GM10248 (cell line): ENCODE results near the gene FGF14.

ENCODE experiments used
- CTCF ChIA-PET: fragments of 300-600 bp; sonication (Branson Sonifier 250); formaldehyde crosslinking; extraction: SDS; loops from one replicate; lab custom pipeline; 2021; ENCODE audit warnings: antibody characterized with exemption; lab: Yijun Ruan, JAX
- POLR2A ChIA-PET: fragments of 350-650 bp; sonication (Branson Sonifier 250); formaldehyde crosslinking; extraction: SDS; loops from one replicate; lab custom pipeline; 2020; ENCODE audit warnings: antibody characterized with exemption; lab: Yijun Ruan, JAX
- DNase-seq: peaks from one replicate; pipeline ENCODE4 v3.0.0; 2012; ENCODE audit errors: extremely low spot score
- CTCF ChIP-seq: IDR thresholded peaks from 2 replicates; pipeline ENCODE4 v1.5.1; 2012; ENCODE audit warnings: mild to moderate bottlenecking, low read depth; ENCODE audit errors: extremely low read depth, missing control alignments, control extremely low read depth

Gene FGF14

GRCh38 chr13:102261809-102262208 is 140.0 kb downstream of the FGF14 start:
- POLR2A ChIA-PET = no interaction called here
- TF ChIP-seq CTCF = no peak
- DNase-seq = no peak
- CTCF ChIA-PET = interaction anchor here (1.2 kb wide), 1 partner anchor 10 kb away, joined by 3 read pairs; no protein-coding TSS in a partner anchor

- TF ChIP-seq CTCF = no peak
- POLR2A ChIA-PET = no interaction called here
- no peak for DNase-seq
- CTCF ChIA-PET = interaction anchor here (1.2 kb wide), 1 partner anchor 10 kb away, joined by 3 read pairs; no protein-coding TSS in a partner anchor
Measured at GRCh38 chr13:102261316-102261715, 140.5 kb downstream of the FGF14 start.

- POLR2A ChIA-PET = no interaction called here
- TF ChIP-seq CTCF = no peak
- no peak for DNase-seq
- CTCF ChIA-PET = no interaction called here
Measured at GRCh38 chr13:102260256-102260655, 141.6 kb downstream of the FGF14 start.

- no peak for TF ChIP-seq CTCF
- POLR2A ChIA-PET = no interaction called here
- CTCF ChIA-PET = interaction anchor here (2.0 kb wide), 1 partner anchor 17 kb away, joined by 4 read pairs; no protein-coding TSS in a partner anchor
- no peak for DNase-seq
Measured at GRCh38 chr13:102255409-102255808, 146.4 kb downstream of the FGF14 start.

- POLR2A ChIA-PET = no interaction called here
- no peak for TF ChIP-seq CTCF
- CTCF ChIA-PET = interaction anchor here (0.6 to 0.8 kb wide), 2 partner anchors 12 to 128 kb away, joined by 3 read pairs; no protein-coding TSS in a partner anchor
- no peak for DNase-seq
Measured at GRCh38 chr13:102251817-102252216, 150.0 kb downstream of the FGF14 start.

- POLR2A ChIA-PET = no interaction called here
- no peak for TF ChIP-seq CTCF
- CTCF ChIA-PET = interaction anchor here (1.3 kb wide), 1 partner anchor 20 kb away, joined by 3 read pairs; no protein-coding TSS in a partner anchor
- no peak for DNase-seq
Measured at GRCh38 chr13:102250448-102250847, 151.4 kb downstream of the FGF14 start.
